Stimulated activated naive CD8-positive, alpha-beta T cell treated with anti-CD3 and anti-CD28 coated beads, Interleukin-15, Interleukin-2, amounts not matched to agents 100 ng/mL and 50 ng/mL, for 24 hours (primary cell): ENCODE results near the gene ZNHIT3.

Experiments used
- H3K27ac Mint-ChIP-seq: one replicate; pipeline ENCODE4 v1.8.0; 2021; ENCODE audit warnings: mild to moderate bottlenecking, mixed read lengths
- H3K27me3 Mint-ChIP-seq: one replicate; pipeline ENCODE4 v1.8.0; 2021; ENCODE audit warnings: mixed read lengths
- H3K36me3 Mint-ChIP-seq: one replicate; pipeline ENCODE4 v1.8.0; 2021; ENCODE audit warnings: low read depth, mixed read lengths
- H3K4me1 Mint-ChIP-seq: one replicate; pipeline ENCODE4 v1.8.0; 2021; ENCODE audit warnings: low read depth, mixed read lengths
- H3K4me3 Mint-ChIP-seq: one replicate; pipeline ENCODE4 v1.8.0; 2021; ENCODE audit warnings: mild to moderate bottlenecking, mixed read lengths
- H3K9me3 Mint-ChIP-seq: one replicate; pipeline ENCODE4 v1.8.0; 2021; ENCODE audit warnings: mixed read lengths

The ZNHIT3 gene

GRCh38 chr17:36544307-36545076 lies 58.0 kb downstream of the ZNHIT3 start, which contains the start of gene GGNBP2:
TSS of gene GGNBP2 (plus strand) at chr17:36544919. CDS start at chr17:36545725, 806 bp downstream.
- H3K27me3 Mint-ChIP-seq, result no peaks in the 10 kb centered on the region
- H3K4me3 Mint-ChIP-seq, result peak within 1 kb of the TSS; percentile 96
- H3K4me1 Mint-ChIP-seq, result peaks cover 39% of the 10 kb centered on the region
- H3K9me3 Mint-ChIP-seq, result no peaks in the 10 kb centered on the region
- peak within 1 kb of the TSS; percentile 98 for H3K27ac Mint-ChIP-seq
- peaks cover 32% of the 10 kb centered on the region for H3K36me3 Mint-ChIP-seq

- Mint-ChIP-seq H3K36me3 (peaks cover 29% of the 10 kb centered on the region), H3K27ac (peak overlapping the region; percentile 93), H3K9me3 (no peaks in the 10 kb centered on the region), H3K4me3 (peak overlapping the region; percentile 96), H3K27me3 (no peaks in the 10 kb centered on the region), H3K4me1 (peaks cover 45% of the 10 kb centered on the region)
These were observed 58.6 kb downstream of the ZNHIT3 start for GRCh38 chr17:36545077-36545464.
